Ishikawa (cell line): Measurements from ENCODE around the gene OR2B3.

Experiments used
- CREB1 ChIP-seq: IDR thresholded peaks from 2 replicates; pipeline ENCODE4 v1.6.1; 2012; ENCODE audit warnings: low read depth
- EGR1 ChIP-seq: IDR thresholded peaks from 2 replicates; pipeline ENCODE4 v1.6.1; 2012
- EP300 ChIP-seq: IDR thresholded peaks from 2 replicates; pipeline ENCODE4 v1.6.1; 2012; ENCODE audit warnings: borderline replicate concordance
- FOXM1 ChIP-seq: IDR thresholded peaks from 2 replicates; pipeline ENCODE4 v1.6.1; 2012; ENCODE audit warnings: low read depth, borderline replicate concordance
- MAX ChIP-seq: IDR thresholded peaks from 2 replicates; pipeline ENCODE4 v1.6.1; 2012
- NFIC ChIP-seq: IDR thresholded peaks from 2 replicates; pipeline ENCODE4 v1.6.1; 2012
- RAD21 ChIP-seq: IDR thresholded peaks from 2 replicates; pipeline ENCODE4 v1.6.1; 2012; ENCODE audit warnings: low read depth
- REST ChIP-seq: IDR thresholded peaks from 2 replicates; pipeline ENCODE4 v1.6.1; 2012; ENCODE audit warnings: low read depth, mild to moderate bottlenecking
- TAF1 ChIP-seq: IDR thresholded peaks from 2 replicates; pipeline ENCODE4 v1.6.1; 2012; ENCODE audit warnings: low read depth, mild to moderate bottlenecking
- TEAD4 ChIP-seq: IDR thresholded peaks from 2 replicates; pipeline ENCODE4 v1.6.1; 2012
- YY1 ChIP-seq: IDR thresholded peaks from 2 replicates; pipeline ENCODE4 v1.6.1; 2012; ENCODE audit warnings: low read depth

GRCh38 chr6:29129326-29130012 is 42.4 kb upstream of the OR2B3 start:
- no peak for TF ChIP-seq TAF1
- no peak for TF ChIP-seq EP300
- no peak for TF ChIP-seq REST
- TF ChIP-seq NFIC = no peak
- TF ChIP-seq YY1 = no peak
- TF ChIP-seq RAD21 = no peak
- no peak for TF ChIP-seq CREB1
- TF ChIP-seq MAX = no peak
- no peak for TF ChIP-seq TEAD4
- no peak for TF ChIP-seq FOXM1
- no peak for TF ChIP-seq EGR1
